Right forelimb (tissue), 1 donor: ENCODE data around the gene PRICKLE4.

Experiments used
- DNase-seq: peaks from one replicate; pipeline ENCODE4 v3.0.0-alpha.2; 2018

The PRICKLE4 gene, protein sequence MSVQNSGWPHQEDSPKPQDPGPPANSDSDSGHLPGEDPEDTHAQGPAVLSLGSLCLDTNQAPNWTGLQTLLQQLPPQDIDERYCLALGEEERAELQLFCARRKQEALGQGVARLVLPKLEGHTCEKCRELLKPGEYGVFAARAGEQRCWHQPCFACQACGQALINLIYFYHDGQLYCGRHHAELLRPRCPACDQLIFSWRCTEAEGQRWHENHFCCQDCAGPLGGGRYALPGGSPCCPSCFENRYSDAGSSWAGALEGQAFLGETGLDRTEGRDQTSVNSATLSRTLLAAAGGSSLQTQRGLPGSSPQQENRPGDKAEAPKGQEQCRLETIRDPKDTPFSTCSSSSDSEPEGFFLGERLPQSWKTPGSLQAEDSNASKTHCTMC

DNA sequence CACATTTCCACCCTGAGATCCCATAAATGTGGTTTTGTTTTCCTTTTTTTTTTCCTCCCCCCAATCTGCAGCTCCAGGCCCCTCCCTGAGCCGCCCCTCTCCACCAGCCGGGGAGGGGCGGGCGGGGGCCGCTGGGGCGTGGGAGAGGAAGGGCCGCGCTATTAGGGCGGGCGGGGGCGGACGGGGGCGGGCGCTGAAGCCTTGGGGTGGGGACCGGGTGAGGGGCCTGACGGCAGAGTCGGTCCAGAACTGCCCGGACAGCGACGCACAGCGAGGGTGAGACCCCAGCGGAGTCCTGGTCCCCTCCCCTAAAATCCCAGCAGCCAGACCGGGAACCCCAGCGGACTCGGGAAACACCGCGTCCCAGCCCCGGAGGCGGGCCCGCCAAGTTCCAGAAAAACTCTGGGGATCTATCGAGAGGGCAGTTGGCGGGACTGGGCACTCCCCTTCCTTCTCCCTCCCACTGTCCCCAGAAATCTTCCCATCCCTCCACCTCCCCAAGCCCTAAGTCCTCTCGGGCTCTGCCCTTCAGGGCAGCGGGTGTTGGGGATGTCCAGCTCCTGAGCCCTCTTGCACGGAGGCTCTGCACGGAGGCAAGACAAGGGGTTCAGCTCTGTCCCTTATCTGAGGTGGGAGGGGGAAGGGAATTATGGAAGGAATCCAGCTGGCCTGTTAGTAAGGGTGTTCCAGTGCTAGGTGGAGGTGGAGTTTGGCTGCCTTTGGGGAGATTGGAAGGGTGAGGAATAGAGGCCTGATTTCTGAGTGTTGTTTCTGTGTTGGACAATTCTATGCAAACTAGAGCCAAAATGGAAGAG, at the start of gene PRICKLE4:
Gene PRICKLE4 (plus strand): TSS at position 232 of the 815 bp plus-strand sequence. CDS start 2,692 bp downstream, outside the sequence.
- DNase-seq = no peak

DNA sequence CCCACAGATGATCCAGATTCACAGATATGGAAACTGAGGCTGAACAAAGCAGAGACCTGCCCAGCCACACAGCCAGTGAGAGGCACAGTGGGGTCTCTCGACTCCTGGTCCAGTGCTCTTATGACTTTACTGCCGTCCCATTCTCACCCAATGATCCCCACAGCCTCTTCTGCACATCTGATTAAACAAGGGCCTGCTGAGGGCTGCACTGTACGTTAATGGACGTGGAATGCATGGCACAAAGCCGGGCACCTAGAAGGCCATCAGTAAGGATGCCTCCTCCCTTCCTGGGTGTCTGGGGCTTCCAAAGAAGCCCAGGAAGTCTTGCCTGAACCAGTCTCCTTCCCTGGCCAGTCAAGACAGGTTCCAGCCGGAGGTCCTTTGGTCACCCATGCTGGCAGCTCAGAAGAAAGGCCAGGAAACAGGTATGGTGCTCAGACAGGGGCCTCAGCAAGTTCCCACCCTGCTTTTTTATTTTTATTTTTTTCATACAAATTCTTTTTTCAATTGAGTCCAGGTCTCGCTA, 49.0 kb upstream of the PRICKLE4 start:
- no peak for DNase-seq

DNA sequence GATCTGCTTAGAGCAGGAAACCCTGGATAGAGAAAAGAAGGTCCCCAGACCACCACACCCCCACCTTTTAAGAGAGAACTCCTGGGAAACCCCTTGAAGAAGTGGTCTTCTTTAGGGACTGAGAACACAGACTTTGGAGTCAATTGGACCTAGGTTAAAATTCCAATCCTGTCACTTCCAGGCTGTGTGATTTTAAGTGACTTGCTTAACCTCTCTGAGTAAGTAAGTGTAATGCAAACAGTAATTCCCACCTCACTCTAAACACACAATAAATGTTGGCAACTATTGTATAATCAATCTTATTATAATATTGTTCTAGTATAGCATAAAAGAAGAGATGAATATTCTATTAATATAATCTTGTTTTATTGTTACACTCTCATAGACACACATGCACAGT, 48.4 kb upstream of the PRICKLE4 start:
- no peak for DNase-seq

DNA sequence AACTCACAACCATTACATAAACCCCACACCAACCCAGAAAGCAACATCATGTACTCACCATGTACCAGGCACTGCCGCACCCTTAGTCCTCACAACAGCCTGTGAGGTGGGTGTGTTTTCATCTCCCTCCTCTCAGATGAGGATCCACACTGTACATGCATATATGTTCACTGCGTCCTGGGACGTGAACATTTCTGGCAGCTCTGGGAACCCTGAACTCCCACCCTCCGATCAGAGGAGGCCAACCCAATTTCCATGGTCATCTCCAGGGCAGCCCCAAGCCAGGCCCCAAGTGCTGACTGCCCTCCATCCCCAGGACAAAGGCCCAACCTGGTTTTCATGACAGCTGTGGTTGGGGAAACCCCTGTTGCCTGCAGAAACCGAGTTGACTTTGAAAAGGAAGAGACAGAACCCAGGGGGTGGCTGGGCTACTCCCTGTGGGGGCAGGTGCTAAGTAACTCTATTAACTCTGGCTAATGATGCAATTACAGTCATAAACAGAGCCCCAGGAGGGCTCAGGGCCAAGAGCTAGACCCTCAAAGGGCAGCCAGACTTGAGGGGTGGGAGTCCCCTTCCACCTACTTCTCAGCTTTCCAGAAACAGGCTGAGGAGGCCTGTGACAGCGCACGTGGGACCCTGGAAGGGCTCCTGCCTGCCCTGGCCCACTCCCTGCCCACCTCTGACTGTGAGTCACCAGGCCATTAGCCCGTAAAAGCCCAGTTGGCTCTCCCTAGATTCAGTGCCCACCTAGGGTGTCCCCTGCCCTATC, 47.8 kb upstream of the PRICKLE4 start:
- DNase-seq = no peak

DNA sequence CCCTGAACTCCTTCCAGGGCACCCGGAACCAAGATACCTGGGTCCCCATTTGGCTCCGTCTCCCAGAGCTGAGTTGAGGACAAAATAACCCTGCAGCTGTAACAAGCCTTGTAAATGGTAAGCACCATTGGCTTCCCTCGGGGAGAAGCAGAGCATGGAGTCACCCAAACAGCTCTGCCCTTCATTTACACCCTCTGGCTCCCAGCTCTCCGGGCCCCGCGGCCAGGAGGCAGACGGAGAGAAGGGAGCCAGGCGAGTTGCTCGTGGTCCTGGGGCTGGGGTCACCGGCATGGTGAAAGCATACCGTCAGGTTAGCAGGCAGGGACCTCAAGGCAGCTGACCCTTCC, 47.2 kb upstream of the PRICKLE4 start:
- DNase-seq = no peak

DNA sequence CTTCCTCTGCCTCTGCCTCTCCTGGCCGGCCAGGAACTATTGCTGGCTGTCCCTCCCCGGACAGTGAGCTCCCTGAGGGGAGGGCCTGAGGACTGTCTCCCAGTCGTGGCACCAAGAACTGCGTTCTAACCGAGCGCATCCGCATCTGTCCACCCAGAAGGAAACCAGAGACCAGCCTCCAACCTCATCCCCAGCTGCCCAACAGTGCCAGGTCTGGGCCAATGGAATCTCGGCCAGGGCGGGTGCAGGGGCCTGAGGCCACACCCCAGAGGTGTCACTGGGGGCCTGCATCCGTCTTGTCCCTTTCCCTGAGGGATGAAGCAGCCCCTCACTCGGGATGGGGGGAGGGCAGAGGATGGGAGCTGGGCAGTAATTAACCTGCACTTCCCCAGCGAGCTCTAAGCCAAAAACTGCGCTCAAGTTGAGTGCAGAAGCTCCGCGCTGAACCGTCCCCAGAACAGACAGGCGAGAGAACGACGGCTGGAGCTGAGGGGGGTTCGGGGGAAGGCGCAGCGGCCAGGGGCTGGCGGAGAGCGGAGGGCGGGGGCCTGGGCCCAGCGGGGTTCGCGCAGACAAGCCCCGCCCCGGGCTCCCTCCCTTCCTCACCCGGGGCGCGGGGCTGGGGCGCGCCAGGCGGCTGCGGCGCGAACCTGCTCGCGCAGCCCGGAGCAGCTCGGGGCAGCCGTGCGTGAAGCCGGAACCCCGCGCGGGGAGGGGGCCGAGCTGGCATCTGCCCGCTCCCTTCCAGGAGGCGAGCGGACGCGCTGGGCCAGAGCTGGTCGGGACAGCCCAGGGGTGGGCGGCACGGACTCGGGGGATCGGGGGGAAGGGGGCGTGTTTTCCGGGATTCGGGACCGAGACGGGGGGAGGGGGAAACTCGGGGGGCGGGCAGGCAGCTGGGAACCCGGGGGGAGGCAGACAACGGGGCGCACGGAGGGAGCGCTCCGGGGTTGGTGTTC, 46.6 kb upstream of the PRICKLE4 start:
- DNase-seq = peak; percentile 90

DNA sequence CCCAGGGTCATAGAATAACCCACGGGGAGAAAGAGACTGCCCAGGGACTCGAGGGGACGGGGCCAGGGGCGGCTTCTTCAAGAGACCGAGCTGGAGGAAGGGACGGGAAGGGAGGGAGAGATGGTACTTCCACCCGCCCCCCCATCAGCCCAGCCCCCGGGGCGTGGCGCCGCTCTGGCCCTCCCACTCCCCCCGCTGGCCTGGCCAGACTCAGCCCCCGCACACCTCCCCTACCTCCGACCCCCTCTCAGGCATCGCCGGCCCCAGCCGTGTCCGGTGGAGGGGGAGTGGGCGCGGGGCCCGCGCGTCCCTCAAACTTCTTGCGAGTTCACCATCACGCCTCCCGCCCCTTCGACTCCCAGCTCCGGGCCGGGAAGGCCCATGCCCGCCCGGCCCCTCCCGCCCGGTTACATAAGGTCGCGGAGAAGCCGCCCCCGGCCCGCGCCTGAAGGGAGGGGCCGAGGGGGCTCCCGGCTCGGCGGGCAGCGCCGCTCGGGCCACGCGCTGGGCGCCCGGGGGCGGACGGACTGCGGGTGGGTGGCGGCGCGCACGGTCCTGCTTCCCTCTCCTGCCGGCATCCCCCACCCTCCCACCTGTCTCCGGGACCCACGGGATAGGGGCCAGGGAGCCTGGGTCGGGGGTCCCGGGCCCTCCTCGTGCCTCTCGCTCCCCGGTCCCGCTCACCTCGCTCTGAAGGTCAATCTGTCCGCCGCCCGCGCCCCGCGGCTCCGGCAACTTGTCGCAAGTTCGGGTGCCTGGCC, 45.7 kb upstream of the PRICKLE4 start:
- no peak for DNase-seq

DNA sequence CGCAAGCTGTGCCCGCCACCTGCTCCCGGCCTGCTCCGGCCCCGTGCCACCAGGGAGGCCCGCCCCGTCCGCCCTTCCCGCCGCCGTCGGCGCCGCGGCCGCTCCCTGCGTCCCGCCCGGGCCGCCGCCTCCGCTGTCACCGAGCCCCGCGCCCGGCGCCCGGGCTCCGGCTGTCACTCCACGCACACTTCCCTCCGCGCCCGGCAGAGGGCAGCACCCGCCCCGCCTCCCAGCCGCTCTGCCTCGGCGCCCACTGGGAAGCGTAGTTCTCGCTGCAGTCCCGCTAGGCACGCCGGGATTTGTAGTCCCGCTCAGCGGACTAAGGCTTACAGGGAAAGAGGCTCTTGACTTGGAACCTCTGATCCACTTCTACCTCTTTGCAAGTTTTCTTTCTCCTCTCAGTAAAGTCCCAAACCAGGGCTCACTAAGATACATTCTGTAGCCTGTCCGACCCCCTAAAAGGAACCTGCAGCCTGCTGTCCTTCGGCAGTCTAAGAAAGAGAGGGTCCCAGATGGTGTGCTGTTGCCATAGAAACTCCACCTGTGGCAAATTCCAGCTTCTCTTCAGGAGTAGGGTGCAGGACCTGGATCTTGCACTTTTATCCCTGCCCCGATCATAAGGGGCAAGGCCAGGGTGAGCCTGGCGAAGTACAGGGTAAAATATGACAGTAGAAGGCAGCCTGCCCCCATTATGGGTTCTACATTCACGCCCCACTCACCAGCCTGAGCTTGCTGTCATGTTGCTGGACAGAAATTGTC, 45.0 kb upstream of the PRICKLE4 start, which contains the start of gene TFEB:
Gene TFEB (minus strand): TSS at position 182 of the 759 bp plus-strand sequence. CDS start 44,395 bp downstream, outside the sequence.
- peak; percentile 97 for DNase-seq

DNA sequence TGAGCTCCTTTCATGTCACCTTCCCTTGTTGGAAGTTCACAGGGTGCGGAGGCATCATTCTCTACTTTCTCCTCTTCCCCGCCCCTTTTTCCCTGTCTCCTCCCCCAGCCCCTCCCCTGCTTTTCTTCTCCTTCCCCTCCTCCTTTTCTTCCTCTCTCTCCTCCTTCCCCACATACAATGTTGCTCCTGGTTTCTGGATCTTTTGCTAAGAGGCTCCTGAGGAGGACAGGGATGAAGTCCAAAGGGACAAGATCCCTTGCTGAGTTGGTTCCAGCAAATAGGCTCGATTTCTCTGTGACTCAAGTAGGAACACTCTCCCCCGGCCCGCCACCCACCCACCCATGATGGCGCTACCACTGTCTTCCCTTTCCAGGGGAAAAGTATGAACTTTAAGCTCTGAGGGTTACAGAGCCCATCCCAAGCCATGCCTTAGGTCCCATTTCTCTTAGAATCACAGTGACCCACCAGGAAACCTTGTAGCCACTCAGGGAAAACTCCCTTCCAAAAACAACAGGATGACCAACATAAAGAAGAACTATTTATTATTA, 44.3 kb upstream of the PRICKLE4 start:
- no peak for DNase-seq

DNA sequence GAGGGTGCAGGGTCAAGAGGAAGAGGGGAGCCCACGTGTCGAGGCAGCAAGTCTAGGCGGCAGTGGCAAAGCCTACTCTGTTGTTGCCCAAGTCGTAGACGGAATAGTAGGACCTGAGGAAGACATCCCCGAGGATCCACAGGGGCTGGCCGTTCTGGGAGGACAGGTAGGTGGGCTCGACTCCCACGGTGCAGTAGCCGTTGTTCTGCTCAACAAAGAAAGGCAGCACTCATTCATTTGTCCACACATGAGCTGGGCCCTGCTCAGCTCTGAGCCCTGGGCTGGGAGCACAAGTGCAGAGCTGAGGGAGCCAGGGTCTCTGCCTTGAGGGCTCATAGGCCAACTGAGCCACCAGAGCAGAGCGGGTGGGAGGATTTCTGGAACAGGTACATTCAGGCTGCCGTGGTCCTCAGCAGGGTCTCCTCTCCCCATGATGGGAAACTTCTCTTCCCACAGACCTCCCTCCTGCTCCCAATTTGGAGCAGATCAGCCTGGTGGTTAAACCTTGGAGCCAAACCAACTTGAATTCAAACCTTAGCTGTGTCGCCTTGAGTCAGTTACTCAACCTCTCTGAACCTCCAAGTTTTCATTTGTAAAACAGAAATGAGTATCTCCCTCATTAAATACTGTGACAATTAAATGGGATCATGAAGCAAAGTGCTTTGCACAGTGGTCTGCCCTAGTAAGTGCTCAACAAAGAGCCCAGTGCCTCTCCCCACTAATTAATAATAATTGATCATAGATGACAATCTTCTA, 43.6 kb upstream of the PRICKLE4 start:
- no peak for DNase-seq

DNA sequence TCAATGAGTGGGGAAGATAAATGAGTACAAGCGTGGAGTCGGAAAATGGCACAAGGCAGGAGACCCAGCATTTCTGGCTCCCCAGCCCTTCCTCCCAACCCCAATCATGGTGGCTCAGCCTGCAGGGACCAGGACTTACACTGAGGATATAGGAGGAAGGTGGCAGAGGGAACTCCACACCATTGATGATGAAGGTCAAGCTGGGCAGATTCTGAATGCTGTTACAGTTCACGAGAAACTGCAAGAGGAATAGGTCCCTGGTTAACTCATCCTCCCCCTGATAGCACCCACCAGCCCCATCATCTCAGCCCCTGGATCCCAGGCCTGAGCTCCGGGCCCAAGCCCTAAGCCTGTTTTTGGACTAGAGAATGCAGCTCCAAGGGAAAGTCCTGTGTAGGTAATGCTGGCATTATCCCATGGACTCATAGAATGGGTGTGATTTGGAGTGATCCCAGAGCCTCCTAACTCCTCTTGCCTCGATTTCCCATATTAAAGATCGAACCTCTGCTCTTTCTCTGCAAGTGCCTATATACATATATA, 42.9 kb upstream of the PRICKLE4 start:
- DNase-seq = no peak

DNA sequence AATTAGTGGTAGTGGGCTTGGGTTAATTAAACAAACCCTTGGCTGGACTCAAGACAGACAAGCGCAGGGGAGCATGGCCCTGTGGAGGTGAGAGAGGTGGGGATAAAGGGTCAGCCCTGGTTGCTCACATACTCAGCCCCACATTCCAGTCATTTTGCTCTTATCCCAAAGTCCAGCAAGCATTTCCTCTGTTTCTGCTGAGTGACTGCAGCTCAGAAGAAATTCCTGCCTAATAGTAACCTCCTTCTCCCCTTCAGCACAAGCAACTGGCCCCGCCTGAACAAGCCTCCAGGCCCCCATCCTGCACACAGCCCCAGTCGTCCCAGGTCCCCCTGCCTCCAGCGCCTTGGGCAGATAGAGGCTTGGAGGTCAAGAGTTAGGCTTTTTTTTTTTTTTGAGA, 41.5 kb upstream of the PRICKLE4 start:
- DNase-seq = no peak

DNA sequence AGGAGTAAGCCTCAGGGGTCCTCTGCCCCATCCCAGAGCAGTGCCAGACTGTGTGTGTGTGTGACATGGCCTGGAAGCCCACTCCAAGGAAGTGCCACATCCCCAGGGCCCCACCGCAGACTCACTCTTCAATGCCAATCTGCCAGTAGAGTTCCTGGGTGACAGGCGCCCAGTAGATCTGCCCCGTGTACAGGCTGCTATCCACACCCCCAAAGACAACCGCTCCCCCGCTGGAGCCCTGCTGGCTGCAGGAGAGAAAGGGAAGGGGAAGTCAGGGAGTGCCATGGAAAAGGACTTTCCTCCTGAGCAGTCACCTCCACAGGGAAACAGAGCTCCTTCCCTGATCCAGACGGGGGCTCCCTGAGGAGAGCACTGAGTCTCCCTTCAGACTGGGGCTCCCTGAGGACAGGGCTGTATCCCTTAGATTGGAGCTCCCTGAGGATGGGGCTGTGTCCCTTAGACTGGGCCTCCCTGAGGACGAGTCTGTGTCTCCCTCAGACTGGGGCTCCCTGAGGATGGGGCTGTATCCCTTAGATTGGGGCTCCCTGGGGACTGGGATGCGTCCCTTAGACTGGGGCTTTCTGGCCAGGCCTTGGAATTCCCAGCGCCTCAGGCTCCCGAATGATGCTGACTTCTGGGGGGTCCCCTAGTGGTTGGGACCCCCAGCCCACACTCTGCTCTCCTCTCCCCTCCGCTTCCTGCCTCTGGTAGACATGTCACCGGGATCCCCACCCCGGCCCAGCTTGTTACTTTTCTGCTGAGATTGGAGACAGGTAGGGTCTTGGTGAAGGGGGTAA, 40.0 kb upstream of the PRICKLE4 start:
- DNase-seq = no peak

DNA sequence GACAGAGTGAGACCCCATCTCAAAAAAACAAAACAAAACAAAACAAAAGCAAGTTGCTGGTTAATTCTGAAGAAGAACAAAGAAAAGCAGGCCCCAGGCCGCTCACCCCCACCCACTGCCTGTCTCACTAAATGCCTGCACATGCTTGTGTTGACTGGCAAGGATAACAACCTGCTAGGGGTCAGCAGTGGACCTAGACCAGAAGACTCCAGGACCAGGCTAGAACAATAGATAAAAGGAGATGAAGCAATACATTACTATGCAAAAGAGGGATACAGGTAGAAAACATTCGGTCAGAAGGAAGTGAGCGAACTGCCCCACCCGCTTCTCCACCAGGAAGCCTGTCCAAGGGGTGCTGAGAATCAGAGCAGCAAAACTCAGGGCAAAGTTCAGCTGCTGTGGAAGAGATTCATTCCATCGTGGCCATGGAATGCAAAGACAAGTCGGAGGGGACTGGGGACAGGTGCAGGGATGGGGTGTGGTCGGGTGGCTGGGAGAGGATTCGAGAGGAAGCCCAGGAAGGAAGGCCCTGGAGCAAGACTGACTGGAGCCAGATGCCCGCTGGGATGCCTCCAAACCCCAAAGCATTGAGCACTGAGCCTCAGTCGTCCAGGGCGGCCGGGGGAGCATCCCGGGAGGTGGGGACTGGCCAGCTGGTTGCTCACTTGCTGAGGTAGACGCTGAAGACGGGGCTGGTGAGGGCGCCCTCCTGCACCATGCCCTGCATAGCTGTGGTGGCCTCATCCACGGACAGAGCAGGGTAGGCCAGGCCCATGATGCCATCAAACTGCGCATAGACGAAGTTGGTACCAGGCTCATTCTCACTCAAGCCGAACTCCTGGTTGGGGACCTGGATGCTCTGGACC, 38.7 kb upstream of the PRICKLE4 start:
- DNase-seq = no peak

DNA sequence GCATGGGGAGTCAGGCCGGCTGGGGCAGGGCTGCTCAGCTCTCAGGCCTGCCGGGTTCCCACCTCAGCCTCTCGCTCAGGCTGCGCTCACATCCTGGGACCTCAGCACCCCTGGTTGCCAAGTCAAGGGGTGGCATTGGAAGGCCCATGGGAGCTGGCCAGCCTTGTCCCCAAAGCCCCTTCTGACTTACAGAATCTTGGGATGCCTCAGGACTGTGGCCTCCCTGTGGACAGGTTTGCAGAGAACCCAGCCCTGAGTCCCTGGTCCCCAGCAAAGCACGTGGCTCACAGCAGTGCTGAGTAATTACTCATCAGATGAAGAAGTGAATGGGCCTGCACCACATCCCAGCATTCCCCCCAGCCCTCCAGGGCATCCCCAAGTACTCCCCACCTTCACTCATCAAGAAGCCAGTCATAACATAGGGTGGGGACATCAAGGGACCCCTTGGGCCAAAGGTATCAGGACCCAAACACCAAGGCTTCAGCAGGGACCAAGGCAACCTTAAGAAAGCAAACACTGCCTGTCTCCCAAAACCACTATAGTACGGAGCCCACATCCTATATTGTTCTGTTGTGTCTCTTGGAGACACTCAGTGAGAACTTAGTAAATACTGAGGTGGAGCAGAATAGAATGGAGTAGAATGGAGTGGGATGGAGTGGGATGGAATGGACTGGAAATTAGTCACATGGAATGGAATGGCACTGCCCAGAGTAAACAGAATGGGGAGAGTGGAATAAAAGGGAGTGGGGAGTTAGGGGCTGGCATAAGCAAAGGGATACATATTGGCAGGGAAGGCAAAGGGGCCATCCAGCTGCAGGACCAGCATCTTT, 37.0 kb upstream of the PRICKLE4 start:
- no peak for DNase-seq

DNA sequence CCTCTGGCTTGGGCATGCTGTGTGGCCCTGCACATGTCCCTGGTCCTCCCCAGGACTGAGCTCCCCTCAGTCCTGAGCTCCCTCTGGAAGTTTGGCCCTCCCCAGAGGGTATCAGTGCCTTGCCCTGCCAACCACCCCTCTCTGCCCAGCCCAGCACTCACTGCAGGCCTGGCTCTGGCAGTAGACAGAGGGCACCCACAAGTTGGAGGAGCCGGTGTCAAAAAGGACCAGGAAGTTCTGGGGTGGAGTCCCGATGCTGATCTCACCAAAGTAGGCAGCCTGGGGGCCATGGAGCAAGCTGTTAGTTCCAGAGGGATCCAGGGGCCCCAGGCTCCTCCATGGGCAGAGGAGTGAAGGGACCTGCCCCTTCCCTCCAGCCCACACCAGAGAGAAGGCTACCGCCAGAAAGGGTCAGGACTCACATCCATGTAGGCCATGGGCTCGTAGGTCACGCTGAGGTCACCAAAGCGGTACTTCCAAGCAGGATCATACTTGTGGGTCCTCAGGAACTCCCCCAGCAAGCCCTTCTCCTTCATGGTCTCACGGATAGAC, 36.3 kb upstream of the PRICKLE4 start:
- no peak for DNase-seq
